NB4 (cell line): ENCODE results near the gene HSD3B7.

Experiments
- MYC ChIP-seq: IDR thresholded peaks from 2 replicates; pipeline ENCODE4 v1.6.1; 2011; ENCODE audit warnings: low read depth, low read length
- POLR2A ChIP-seq: IDR thresholded peaks from 2 replicates; pipeline ENCODE4 v1.6.1; 2011; ENCODE audit warnings: mild to moderate bottlenecking; ENCODE audit not compliant: insufficient read length; ENCODE audit errors: extremely low read depth
- TF ChIP-seq, protein P1 (sequence below): IDR thresholded peaks from one replicate; pipeline ENCODE4 v1.5.1; 2012; ENCODE audit warnings: low read depth, low read length
- TF ChIP-seq, protein P2 (sequence below): IDR thresholded peaks from 2 replicates; pipeline ENCODE4 v1.6.1; 2011; ENCODE audit warnings: low read depth, low read length

DNA sequence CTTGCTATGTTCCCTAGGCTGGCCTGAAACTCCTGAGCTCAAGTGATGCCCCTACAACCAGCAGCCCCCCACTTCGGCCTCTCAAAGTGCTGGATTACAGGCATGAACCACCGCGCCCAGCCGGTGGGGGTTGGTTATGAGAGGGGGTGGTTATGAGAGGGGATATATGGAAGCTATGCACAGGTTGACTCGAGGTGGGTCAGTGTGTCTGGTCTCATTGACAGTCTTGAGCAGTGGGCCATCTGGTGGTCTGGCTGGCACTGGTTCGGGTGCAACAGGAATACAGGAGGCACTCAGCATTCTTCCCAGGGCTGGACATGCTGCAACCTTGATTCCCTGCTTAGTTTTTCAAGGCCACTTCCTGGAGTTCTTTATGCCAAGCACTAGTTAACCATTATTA, 31.0 kb downstream of the HSD3B7 start:
- TF ChIP-seq, protein P1, sequence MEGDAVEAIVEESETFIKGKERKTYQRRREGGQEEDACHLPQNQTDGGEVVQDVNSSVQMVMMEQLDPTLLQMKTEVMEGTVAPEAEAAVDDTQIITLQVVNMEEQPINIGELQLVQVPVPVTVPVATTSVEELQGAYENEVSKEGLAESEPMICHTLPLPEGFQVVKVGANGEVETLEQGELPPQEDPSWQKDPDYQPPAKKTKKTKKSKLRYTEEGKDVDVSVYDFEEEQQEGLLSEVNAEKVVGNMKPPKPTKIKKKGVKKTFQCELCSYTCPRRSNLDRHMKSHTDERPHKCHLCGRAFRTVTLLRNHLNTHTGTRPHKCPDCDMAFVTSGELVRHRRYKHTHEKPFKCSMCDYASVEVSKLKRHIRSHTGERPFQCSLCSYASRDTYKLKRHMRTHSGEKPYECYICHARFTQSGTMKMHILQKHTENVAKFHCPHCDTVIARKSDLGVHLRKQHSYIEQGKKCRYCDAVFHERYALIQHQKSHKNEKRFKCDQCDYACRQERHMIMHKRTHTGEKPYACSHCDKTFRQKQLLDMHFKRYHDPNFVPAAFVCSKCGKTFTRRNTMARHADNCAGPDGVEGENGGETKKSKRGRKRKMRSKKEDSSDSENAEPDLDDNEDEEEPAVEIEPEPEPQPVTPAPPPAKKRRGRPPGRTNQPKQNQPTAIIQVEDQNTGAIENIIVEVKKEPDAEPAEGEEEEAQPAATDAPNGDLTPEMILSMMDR, result no peak
- no peak for TF ChIP-seq POLR2A
- TF ChIP-seq, protein P2, sequence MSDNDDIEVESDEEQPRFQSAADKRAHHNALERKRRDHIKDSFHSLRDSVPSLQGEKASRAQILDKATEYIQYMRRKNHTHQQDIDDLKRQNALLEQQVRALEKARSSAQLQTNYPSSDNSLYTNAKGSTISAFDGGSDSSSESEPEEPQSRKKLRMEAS, result no peak
- TF ChIP-seq MYC, result no peak
